Left renal pelvis (tissue), 4 donors: Measurements from ENCODE around the gene TBC1D32. TPM values are rescaled to one million over a fixed set of nuclear protein-coding genes. Genes with fewer than 3 reads are reported as not detected.
A peak's percentile ranks its signal among the peaks of the same experiment; 100 is the strongest.
"Not testable (repeated sequence)": the region's sequence is repeated elsewhere in the genome, so short reads cannot be mapped to it uniquely, and the experiment has no call there.

Source experiments
- DNase-seq, 4 donors: peaks; one replicate each; pipeline ENCODE4 v3.0.0-alpha.2; 2013; ENCODE audit warnings: low read depth in 4 of 4, low spot score in 3 of 4
- polyA plus RNA-seq, 4 donors: library from polyadenylated mRNA; unstranded; fragments of 120-200 nt; gene quantifications; one replicate each; pipeline ENCODE4 v1.2.1, GENCODE V29; 2013; ENCODE audit not compliant: insufficient read length in 4 of 4

Gene TBC1D32
- polyA plus RNA-seq, result 10 to 100 TPM; 15.0 to 18.1 (median 16.2) TPM

GRCh38 chr6:121334299-121335086 is at the start of gene TBC1D32:
TSS of gene TBC1D32 (minus strand) at chr6:121334480. CDS start at chr6:121334430, 50 bp downstream.
- peak; percentile 85 to 87 (median 86) for DNase-seq

- DNase-seq, result no peak
Observed at GRCh38 chr6:121383478-121383877, 49.2 kb upstream of the TBC1D32 start.

- DNase-seq, result no peak
Observed at GRCh38 chr6:121382467-121383121, 48.3 kb upstream of the TBC1D32 start.

GRCh38 chr6:121376411-121376810 is 42.1 kb upstream of the TBC1D32 start:
- DNase-seq, result no peak

- DNase-seq, result not testable (repeated sequence)
Observed at GRCh38 chr6:121374219-121374618, 39.9 kb upstream of the TBC1D32 start.

- DNase-seq, result no peak
Observed at GRCh38 chr6:121365536-121366521, 31.5 kb upstream of the TBC1D32 start.

- no peak for DNase-seq
Observed at GRCh38 chr6:121356575-121356974, 22.3 kb upstream of the TBC1D32 start.

GRCh38 chr6:121354764-121355163 is 20.5 kb upstream of the TBC1D32 start:
- no peak for DNase-seq

GRCh38 chr6:121352941-121353340 is 18.7 kb upstream of the TBC1D32 start:
- DNase-seq, result no peak

- DNase-seq, result no peak
Observed at GRCh38 chr6:121351916-121352315, 17.6 kb upstream of the TBC1D32 start.

GRCh38 chr6:121349596-121349995 is 15.3 kb upstream of the TBC1D32 start:
- no peak for DNase-seq

GRCh38 chr6:121347484-121347883 is 13.2 kb upstream of the TBC1D32 start:
- DNase-seq, result no peak

GRCh38 chr6:121344539-121344938 is 10.3 kb upstream of the TBC1D32 start:
- DNase-seq, result no peak

- DNase-seq, result no peak
Observed at GRCh38 chr6:121339639-121340226, 5.5 kb upstream of the TBC1D32 start.

GRCh38 chr6:121338956-121339355 is 4.7 kb upstream of the TBC1D32 start:
- peak in 2 of 4 donors; percentile 36 to 50 for DNase-seq

GRCh38 chr6:121338366-121338765 is 4.1 kb upstream of the TBC1D32 start:
- no peak for DNase-seq

GRCh38 chr6:121335087-121336008 is 1.1 kb upstream of the TBC1D32 start:
- no peak for DNase-seq

- not testable (repeated sequence) for DNase-seq
Observed at GRCh38 chr6:121333694-121334093, 586 bp downstream of the TBC1D32 start.

- no peak for DNase-seq
Observed at GRCh38 chr6:121333196-121333595, 1.1 kb downstream of the TBC1D32 start.
